Peyer's patch (tissue), 4 donors: ENCODE measurements around the gene TSPAN9. TPM values are rescaled to one million over a fixed set of nuclear protein-coding genes. Genes with fewer than 3 reads are reported as not detected.

Experiments used
- DNase-seq, 3 donors: peaks; one replicate each; pipeline ENCODE4 v3.0.0-alpha.2; 2017 to 2019
- H3K27ac ChIP-seq, 4 donors: fragments of 200-600 bp; sonication (generic); one replicate each; pipeline ENCODE4 v1.5.1; 2016 to 2019
- H3K27me3 ChIP-seq, 2 donors: fragments of 200-600 bp; sonication (generic); one replicate each; pipeline ENCODE4 v1.5.1; 2019
- H3K36me3 ChIP-seq, 3 donors: fragments of 200-600 bp; sonication (generic); one replicate each; pipeline ENCODE4 v1.5.1; 2016 to 2019
- H3K4me1 ChIP-seq, 4 donors: fragments of 200-600 bp; sonication (generic); one replicate each; pipeline ENCODE4 v1.5.1; 2016 to 2019
- H3K4me3 ChIP-seq, 4 donors: fragments of 200-600 bp; sonication (generic); 1 replicate in 3 of 4; 2 replicates in 1 of 4; pipeline ENCODE4 v1.5.1; 2016 to 2019; ENCODE audit warnings: mild to moderate bottlenecking in 1 of 4
- H3K9me3 ChIP-seq, 4 donors: fragments of 200-600 bp; sonication (generic); one replicate each; pipeline ENCODE4 v1.5.1; 2016 to 2019; ENCODE audit warnings: mild to moderate bottlenecking in 1 of 4
- POLR2A ChIP-seq, 2 donors: fragments of 450-650 bp; IDR thresholded peaks; one replicate each; pipeline ENCODE4 v1.5.1; 2017; ENCODE audit warnings: antibody characterized with exemption in 2 of 2, mild to moderate bottlenecking in 2 of 2, moderate library complexity in 2 of 2
- total RNA-seq, 4 donors: library from RNA; depleted of rRNA; stranded (reverse); fragments of >200 nt; gene quantifications; one replicate each; pipeline ENCODE4 v1.1.0, GENCODE V29; 2016
- TF ChIP-seq, protein P1 (sequence below), 6 experiments: fragments of 450-650 bp in 4 of 6; fragments of 200-600 bp in 2 of 6; sonication (generic) in 1 of 6; IDR thresholded peaks; one replicate each; pipeline ENCODE4 v1.5.1; 2017 to 2019; ENCODE audit warnings: antibody characterized with exemption in 6 of 6, mild to moderate bottlenecking in 3 of 6, moderate library complexity in 1 of 6

TSPAN9 gene
- total RNA-seq, 4 donors from 2014 or later: 7.5 to 23.9 (median 11.8) TPM

DNA sequence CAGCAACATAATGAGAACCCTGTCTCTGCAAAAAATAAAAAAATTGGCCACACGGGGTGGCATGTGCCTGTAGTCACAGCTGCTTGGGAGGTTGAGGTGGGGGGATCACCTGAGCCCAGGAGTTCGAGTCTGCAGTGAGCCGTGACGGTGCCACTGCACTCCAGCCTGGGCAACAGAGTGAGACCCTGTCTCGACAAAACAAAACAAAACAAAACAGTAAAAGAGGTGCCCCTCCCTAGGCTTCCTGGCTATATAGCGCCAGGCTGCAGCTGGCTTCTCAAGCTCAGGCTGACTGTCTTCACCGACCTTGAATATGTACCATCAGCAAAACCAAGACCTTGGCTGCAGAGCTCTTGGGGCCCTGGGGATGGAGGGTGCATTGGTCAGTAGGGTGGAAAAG is 29.4 kb downstream of the TSPAN9 start:
- no peak for DNase-seq
- H3K27me3 ChIP-seq: no peaks in the 10 kb centered on the region
- no peak overlapping the region for H3K27ac ChIP-seq
- no peak overlapping the region for H3K4me3 ChIP-seq
- no peaks in the 10 kb centered on the region for H3K9me3 ChIP-seq
- no peaks in the 10 kb centered on the region for H3K36me3 ChIP-seq
- TF ChIP-seq, protein P1, sequence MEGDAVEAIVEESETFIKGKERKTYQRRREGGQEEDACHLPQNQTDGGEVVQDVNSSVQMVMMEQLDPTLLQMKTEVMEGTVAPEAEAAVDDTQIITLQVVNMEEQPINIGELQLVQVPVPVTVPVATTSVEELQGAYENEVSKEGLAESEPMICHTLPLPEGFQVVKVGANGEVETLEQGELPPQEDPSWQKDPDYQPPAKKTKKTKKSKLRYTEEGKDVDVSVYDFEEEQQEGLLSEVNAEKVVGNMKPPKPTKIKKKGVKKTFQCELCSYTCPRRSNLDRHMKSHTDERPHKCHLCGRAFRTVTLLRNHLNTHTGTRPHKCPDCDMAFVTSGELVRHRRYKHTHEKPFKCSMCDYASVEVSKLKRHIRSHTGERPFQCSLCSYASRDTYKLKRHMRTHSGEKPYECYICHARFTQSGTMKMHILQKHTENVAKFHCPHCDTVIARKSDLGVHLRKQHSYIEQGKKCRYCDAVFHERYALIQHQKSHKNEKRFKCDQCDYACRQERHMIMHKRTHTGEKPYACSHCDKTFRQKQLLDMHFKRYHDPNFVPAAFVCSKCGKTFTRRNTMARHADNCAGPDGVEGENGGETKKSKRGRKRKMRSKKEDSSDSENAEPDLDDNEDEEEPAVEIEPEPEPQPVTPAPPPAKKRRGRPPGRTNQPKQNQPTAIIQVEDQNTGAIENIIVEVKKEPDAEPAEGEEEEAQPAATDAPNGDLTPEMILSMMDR (IDR thresholded peaks at IDR 0.05): no peak
- TF ChIP-seq POLR2A (IDR thresholded peaks at IDR 0.05): no peak
- H3K4me1 ChIP-seq: peaks cover 0 to 10% (median 0%) of the 10 kb centered on the region in 4 donors

DNA sequence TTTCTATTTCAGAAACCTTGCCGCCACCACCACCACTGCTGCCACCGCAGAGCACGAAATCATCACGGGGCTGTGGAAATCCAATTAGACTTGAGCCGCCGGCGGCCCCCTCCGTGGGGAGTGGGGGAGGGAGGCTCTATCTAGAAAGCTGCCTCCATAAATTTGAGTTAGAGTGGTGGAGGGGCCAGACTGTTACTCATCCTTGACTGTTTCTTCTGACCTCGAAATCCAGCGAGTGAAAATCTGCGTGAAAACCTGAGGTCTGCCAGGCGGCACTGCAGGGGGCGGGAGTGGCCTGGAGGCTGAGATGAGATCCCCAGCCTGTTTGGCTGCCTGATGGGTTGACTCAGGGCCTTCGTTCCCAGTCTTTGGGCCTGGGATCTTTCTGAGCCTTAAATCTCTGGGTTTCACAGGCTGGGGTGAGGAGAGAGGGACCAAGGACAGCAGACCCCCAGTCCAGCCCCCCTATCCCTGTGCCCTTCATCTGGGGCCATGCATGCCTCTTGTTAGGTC is 29.9 kb downstream of the TSPAN9 start:
- no peaks in the 10 kb centered on the region for H3K9me3 ChIP-seq
- H3K27me3 ChIP-seq: no peaks in the 10 kb centered on the region
- no peak for TF ChIP-seq POLR2A (IDR thresholded peaks at IDR 0.05)
- TF ChIP-seq, protein P1 (IDR thresholded peaks at IDR 0.05): no peak
- peaks cover 0 to 10% (median 0%) of the 10 kb centered on the region in 4 donors for H3K4me1 ChIP-seq
- no peak overlapping the region for H3K27ac ChIP-seq
- no peak overlapping the region for H3K4me3 ChIP-seq
- H3K36me3 ChIP-seq: no peaks in the 10 kb centered on the region
- no peak for DNase-seq

DNA sequence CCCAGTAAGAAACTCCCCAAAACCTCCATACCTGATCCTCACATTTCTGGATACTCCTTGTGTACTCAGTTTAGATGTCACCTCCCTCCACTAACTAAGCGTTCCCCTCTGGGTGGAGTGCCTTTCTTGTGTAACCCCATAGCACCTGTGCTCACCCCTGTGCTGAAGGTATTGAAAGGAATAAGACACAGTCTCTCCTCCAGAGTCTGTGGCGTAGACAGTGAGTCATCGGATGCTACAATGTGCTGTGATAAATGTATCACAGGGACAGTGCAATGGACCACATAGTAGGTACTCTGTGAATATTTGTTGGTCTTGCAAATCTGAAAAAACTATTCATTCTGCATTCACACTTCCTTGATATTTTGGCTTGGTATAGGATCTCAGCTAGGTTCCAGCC is 30.8 kb downstream of the TSPAN9 start:
- no peaks in the 10 kb centered on the region for H3K9me3 ChIP-seq
- H3K4me3 ChIP-seq: no peak overlapping the region
- H3K27ac ChIP-seq: no peak overlapping the region
- DNase-seq: no peak
- H3K4me1 ChIP-seq: peaks cover 0 to 10% (median 0%) of the 10 kb centered on the region in 4 donors
- TF ChIP-seq POLR2A (IDR thresholded peaks at IDR 0.05): no peak
- TF ChIP-seq, protein P1 (IDR thresholded peaks at IDR 0.05): no peak
- no peaks in the 10 kb centered on the region for H3K36me3 ChIP-seq
- no peaks in the 10 kb centered on the region for H3K27me3 ChIP-seq

DNA sequence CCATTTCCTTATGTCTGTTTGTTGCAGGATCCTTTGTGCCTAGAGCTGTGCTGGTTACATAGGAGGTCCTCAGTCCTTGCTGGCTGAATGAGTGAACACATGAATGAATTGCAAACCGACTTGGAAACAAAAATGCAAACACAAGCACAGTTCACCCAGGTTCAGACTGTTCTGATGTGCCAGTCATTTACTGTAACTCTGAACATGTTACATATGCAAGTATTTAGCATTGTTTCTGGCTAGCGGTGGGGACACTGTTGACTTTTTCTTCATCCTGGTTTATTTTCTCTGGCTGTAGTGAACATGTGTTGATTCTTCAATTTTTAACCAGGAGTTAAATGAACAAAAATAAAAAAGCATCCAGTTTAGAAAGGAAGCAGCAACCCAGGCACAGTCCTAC is 33.4 kb downstream of the TSPAN9 start:
- H3K27me3 ChIP-seq: no peaks in the 10 kb centered on the region
- H3K27ac ChIP-seq: no peak overlapping the region
- TF ChIP-seq POLR2A (IDR thresholded peaks at IDR 0.05): no peak
- TF ChIP-seq, protein P1 (IDR thresholded peaks at IDR 0.05): no peak
- no peak for DNase-seq
- no peaks in the 10 kb centered on the region for H3K36me3 ChIP-seq
- H3K9me3 ChIP-seq: no peaks in the 10 kb centered on the region
- no peak overlapping the region for H3K4me3 ChIP-seq
- no peaks in the 10 kb centered on the region for H3K4me1 ChIP-seq

DNA sequence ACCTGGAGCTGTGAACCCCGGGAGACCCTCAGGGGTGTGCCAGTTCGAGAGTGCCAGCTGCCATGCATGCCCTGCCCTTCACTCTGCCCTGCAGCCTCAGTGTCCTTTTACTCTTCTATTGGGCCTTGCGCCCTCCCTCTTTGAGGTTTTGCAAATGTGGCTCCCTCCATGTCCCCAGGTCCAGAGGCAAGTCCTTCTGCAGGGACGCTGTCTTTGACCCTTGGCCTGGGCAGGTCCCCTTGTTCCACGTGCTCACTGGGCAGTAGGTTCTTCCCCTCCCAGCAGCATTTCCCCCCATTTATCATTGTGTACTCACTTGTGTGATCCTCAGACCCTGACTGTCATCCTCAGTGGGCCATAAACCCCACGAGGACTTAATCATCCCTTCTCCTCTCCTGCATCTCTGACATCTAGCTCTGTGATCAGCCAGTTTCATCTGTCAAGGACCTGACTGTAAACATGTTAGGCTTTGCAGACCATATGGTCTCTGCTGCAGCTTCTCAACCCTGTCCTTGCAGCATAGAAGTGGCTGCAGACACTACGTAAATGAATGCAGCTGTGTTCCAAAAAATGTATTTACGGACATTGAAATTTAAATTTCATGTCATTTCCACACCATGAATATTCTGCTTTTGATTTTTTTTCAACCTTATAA is 36.6 kb downstream of the TSPAN9 start:
- Histone ChIP-seq H3K4me1 (no peaks in the 10 kb centered on the region), H3K27me3 (no peaks in the 10 kb centered on the region), H3K4me3 (no peak overlapping the region), H3K36me3 (no peaks in the 10 kb centered on the region), H3K9me3 (no peaks in the 10 kb centered on the region), H3K27ac (no peak overlapping the region)
- TF ChIP-seq POLR2A (IDR thresholded peaks at IDR 0.05): no peak
- TF ChIP-seq, protein P1 (IDR thresholded peaks at IDR 0.05): no peak
- DNase-seq: no peak
